Lung (tissue), 12 donors: ENCODE data around the gene PLXNB3. TPM values are rescaled to one million over a fixed set of nuclear protein-coding genes. Genes with fewer than 3 reads are reported as not detected.

ENCODE experiments used
- ATAC-seq: fragments of 200-7000 bp; cut with Tn5 transposase; one replicate; pipeline ENCODE4 v1.9.1; 2020; ENCODE audit warnings: moderate number of reproducible peaks; ENCODE audit not compliant: insufficient read depth, low FRiP score
- DNase-seq, 3 donors: peaks; one replicate each; pipeline ENCODE4 v3.0.0-alpha.2; 2013 to 2017
- H3K27ac ChIP-seq, 2 donors: one replicate each; pipeline ENCODE4 v1.5.1; 2013; ENCODE audit warnings: mild to moderate bottlenecking in 2 of 2, moderate library complexity in 2 of 2, control low read depth in 1 of 2, inconsistent platforms in 1 of 2, low read depth in 1 of 2, low read length in 1 of 2
- H3K27me3 ChIP-seq, 3 donors: one replicate each; pipeline ENCODE4 v1.5.1; 2013; ENCODE audit warnings: low read length in 2 of 3; ENCODE audit not compliant: control insufficient read depth in 3 of 3, insufficient read depth in 3 of 3
- H3K36me3 ChIP-seq, 4 donors: one replicate each; pipeline ENCODE4 v1.5.1; 2013; ENCODE audit warnings: low read length in 4 of 4, mild to moderate bottlenecking in 1 of 4, moderate library complexity in 1 of 4; ENCODE audit not compliant: control insufficient read depth in 4 of 4, insufficient read depth in 4 of 4
- H3K4me1 ChIP-seq, 5 donors: one replicate each; pipeline ENCODE4 v1.5.1; 2013; ENCODE audit warnings: low read length in 5 of 5, mild to moderate bottlenecking in 2 of 5, moderate library complexity in 1 of 5; ENCODE audit not compliant: control insufficient read depth in 5 of 5, insufficient read depth in 5 of 5
- H3K4me3 ChIP-seq: one replicate; pipeline ENCODE4 v1.5.1; 2013; ENCODE audit warnings: mild to moderate bottlenecking, control low read depth, moderate library complexity
- H3K9ac ChIP-seq, 2 donors: one replicate each; pipeline ENCODE4 v1.5.1; 2013; ENCODE audit warnings: low read length in 2 of 2, control low read depth in 1 of 2; ENCODE audit not compliant: insufficient read depth in 1 of 2
- H3K9me3 ChIP-seq, 4 donors: one replicate each; pipeline ENCODE4 v1.5.1; 2013; ENCODE audit warnings: low read length in 3 of 4, mild to moderate bottlenecking in 1 of 4, moderate library complexity in 1 of 4; ENCODE audit not compliant: control insufficient read depth in 4 of 4, insufficient read depth in 3 of 4
- WGBS, 2 donors: extraction: QIAGEN DNeasy Blood & Tissue Kit; methylation state at CpG; one replicate each; pipeline ENCODE4 v1.1.7; 2013; 5-methylcytosine and 5-hydroxymethylcytosine counted together
- polyA plus RNA-seq, 2 donors: library from polyadenylated mRNA; stranded (reverse); fragments of 200-250 nt; gene quantifications; one replicate each; pipeline ENCODE4 v1.2.1, GENCODE V29; 2013
- total RNA-seq, 2 donors: library from RNA; depleted of rRNA in 1 of 2; stranded (reverse); fragments of >200 nt in 1 of 2; gene quantifications; one replicate each; pipeline ENCODE4 v1.2.1, GENCODE V29; 2014 to 2021
- TF ChIP-seq, protein P1 (sequence below): IDR thresholded peaks from 2 replicates; pipeline ENCODE4 v1.5.1; 2012; ENCODE audit warnings: mild to moderate bottlenecking; ENCODE audit errors: control extremely low read depth, extremely low read depth
- donor health status: control.
- donor health status: control.
- donor health status: Bipolar disorder and iron deficiency.
- donor health status: healthy.
- donor health status: DM: yes; HTN: yes; CAD: no.

PLXNB3 gene
- total and polyA plus RNA-seq, 4 donors, result 1.0 to 2.6 (median 1.5) TPM

DNA sequence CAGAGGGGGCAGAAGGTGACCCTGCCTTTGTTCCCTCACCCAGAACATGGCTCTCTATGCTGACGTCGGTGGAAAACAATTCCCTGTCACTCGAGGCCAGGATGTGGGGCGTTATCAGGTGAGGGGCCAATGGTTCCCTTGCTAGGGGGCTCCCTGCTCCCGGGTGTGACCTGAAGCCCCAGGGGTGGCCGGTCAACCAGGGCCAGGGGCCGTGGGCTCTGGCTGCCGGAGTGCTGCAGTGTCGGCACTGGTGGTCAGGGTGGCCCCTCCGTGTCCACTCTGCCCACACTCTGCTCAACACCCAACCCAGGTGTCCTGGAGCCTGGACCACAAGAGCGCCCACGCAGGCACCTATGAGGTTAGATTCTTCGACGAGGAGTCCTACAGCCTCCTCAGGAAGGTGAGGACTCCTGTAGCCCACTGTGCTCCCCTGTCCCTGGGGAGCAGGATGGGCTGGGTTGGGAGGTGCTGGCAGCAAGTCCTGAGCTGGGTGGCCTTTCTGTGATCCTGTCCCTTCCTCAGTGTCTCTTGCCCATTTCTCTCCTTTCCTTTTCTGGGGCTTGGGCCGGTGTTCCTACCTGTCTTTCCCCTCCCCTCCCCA is 33.5 kb downstream of the PLXNB3 start:
- Histone ChIP-seq H3K9ac (no peak overlapping the region), H3K27me3 (no peaks in the 10 kb centered on the region), H3K4me1 (peaks cover 0 to 14% (median 8%) of the 10 kb centered on the region in 5 donors), H3K27ac (no peak overlapping the region), H3K4me3 (no peak overlapping the region), H3K36me3 (peaks cover 0 to 7% (median 4%) of the 10 kb centered on the region in 4 donors), H3K9me3 (peaks cover 0 to 53% (median 0%) of the 10 kb centered on the region in 4 donors)
- DNase-seq, result no peak
- 91 to 93% methylated on average over 12 to 15 of the region's 15 CpGs for WGBS, 2 donors
- no peak for ATAC-seq
- TF ChIP-seq, protein P1, sequence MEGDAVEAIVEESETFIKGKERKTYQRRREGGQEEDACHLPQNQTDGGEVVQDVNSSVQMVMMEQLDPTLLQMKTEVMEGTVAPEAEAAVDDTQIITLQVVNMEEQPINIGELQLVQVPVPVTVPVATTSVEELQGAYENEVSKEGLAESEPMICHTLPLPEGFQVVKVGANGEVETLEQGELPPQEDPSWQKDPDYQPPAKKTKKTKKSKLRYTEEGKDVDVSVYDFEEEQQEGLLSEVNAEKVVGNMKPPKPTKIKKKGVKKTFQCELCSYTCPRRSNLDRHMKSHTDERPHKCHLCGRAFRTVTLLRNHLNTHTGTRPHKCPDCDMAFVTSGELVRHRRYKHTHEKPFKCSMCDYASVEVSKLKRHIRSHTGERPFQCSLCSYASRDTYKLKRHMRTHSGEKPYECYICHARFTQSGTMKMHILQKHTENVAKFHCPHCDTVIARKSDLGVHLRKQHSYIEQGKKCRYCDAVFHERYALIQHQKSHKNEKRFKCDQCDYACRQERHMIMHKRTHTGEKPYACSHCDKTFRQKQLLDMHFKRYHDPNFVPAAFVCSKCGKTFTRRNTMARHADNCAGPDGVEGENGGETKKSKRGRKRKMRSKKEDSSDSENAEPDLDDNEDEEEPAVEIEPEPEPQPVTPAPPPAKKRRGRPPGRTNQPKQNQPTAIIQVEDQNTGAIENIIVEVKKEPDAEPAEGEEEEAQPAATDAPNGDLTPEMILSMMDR, result no peak

DNA sequence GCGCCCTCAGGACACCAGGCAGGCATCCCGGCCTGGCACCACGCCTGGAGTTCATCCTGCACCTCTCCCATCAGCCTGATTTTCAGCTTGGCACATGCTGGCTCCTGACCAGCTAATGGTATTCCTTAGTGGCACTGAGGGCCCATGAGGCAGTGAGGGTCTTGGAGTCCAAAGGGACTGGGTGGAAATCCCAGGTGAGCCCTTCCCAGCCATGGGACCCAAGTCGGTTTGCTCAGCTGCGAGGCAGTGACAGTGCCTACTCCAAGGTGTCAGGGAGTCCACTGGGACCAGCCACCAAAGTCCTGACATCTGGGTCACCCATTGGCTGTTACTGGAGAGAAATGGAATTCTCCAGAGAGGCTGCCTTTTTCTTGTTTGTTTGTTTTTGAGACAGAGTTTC is 35.3 kb downstream of the PLXNB3 start:
- Histone ChIP-seq H3K36me3 (peaks cover 0 to 7% (median 4%) of the 10 kb centered on the region in 4 donors), H3K9ac (no peak overlapping the region), H3K27me3 (no peaks in the 10 kb centered on the region), H3K9me3 (peaks cover 0 to 48% (median 0%) of the 10 kb centered on the region in 4 donors), H3K4me3 (no peak overlapping the region), H3K4me1 (peaks cover 0 to 10% (median 2%) of the 10 kb centered on the region in 5 donors), H3K27ac (no peak overlapping the region)
- TF ChIP-seq, protein P1, result no peak
- DNase-seq, result no peak
- ATAC-seq, result no peak
- 93 to 98% methylated on average over 4 to 5 of the region's 5 CpGs for WGBS, 2 donors

DNA sequence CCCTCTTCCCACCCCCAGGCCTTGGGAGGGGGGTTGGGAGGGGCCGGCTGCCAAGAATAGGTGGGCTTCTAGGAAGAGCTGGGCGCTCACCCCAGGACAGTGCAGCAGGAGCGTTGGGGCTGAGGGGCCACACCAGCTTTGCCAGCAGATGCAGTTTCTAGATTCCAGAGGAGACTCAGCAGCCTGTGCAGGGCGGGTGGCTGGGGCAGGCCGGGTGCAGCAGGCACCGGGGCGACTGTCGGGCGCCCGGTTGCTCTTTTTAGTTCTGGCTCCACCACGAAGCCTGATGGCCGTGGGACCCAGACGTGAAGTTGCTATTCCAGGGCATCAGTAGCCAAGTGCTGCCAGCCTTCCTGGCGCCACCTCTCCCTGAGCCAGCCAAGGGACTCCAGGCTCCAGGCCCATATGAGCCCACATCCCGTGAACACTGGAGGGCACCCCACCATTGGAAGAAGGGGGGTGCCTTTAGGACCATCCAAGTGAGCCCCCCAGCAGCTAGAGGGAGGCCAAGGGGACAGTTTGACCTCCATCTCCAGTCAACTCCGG is 36.2 kb downstream of the PLXNB3 start:
- H3K27me3 ChIP-seq, result no peaks in the 10 kb centered on the region
- H3K4me3 ChIP-seq, result no peak overlapping the region
- WGBS, 2 donors, result 85 to 88% methylated on average over 14 to 16 of the region's 16 CpGs
- DNase-seq (no peak), ATAC-seq (no peak)
- TF ChIP-seq, protein P1, result no peak
- peaks cover 0 to 41% (median 0%) of the 10 kb centered on the region in 4 donors for H3K9me3 ChIP-seq
- peaks cover 0 to 7% (median 4%) of the 10 kb centered on the region in 4 donors for H3K36me3 ChIP-seq
- H3K27ac ChIP-seq, result no peak overlapping the region
- no peak overlapping the region for H3K9ac ChIP-seq
- peaks cover 0 to 8% (median 2%) of the 10 kb centered on the region in 5 donors for H3K4me1 ChIP-seq
